SK-N-SH (cell line): ENCODE data around the gene SDE2. TPM values are rescaled to one million over a fixed set of nuclear protein-coding genes. Genes with fewer than 3 reads are reported as not detected.

ENCODE experiments used
- CTCF ChIA-PET: fragments of 300-600, 350-600 bp; formaldehyde crosslinking; extraction: SDS; loops from one replicate; lab custom pipeline; 2021; lab: Yijun Ruan, JAX
- POLR2A ChIA-PET: fragments of 350-600 bp; sonication (Branson Sonifier 250); formaldehyde crosslinking; extraction: SDS; loops from one replicate; lab custom pipeline; 2020; ENCODE audit warnings: antibody characterized with exemption, inconsistent platforms; lab: Yijun Ruan, JAX
- DNase-seq: peaks from one replicate; pipeline ENCODE4 v3.0.0; 2012
- H2AFZ ChIP-seq: fragments of 200-600 bp; sonication (generic); 2 replicates; pipeline ENCODE4 v1.8.1; 2016; ENCODE audit warnings: antibody characterized with exemption, mild to moderate bottlenecking, low read depth
- H3F3A ChIP-seq: fragments of 200-600 bp; sonication (generic); replicated peaks from 2 replicates; pipeline ENCODE3; 2016; ENCODE audit warnings: antibody characterized with exemption, mild to moderate bottlenecking; ENCODE audit not compliant: insufficient read depth
- H3K27ac ChIP-seq, 2 experiments: fragments of 200-500 bp in 1 of 2; fragments of 200-600 bp in 1 of 2; sonication (Bioruptor generic) in 1 of 2; sonication (generic), shearing (Covaris generic) in 1 of 2; 2 replicates each; pipeline versions ENCODE4 v1.5.1 to v1.6.1; 2014 to 2016; ENCODE audit warnings: low read depth in 2 of 2, inconsistent platforms in 1 of 2, low read length in 1 of 2, mild to moderate bottlenecking in 1 of 2, mixed read lengths in 1 of 2
- H3K27me3 ChIP-seq: fragments of 200-600 bp; sonication (generic), shearing (Covaris generic); 2 replicates; pipeline ENCODE4 v1.6.1; 2016; ENCODE audit warnings: mixed run types; ENCODE audit not compliant: insufficient read depth
- H3K36me3 ChIP-seq, 2 experiments: fragments of 200-500 bp in 1 of 2; fragments of 200-600 bp in 1 of 2; sonication (Bioruptor generic) in 1 of 2; sonication (generic) in 1 of 2; replicated peaks in 1 of 2; 2 replicates each; pipeline versions ENCODE3 to v1.5.1; 2014 to 2016; ENCODE audit warnings: low read length in 1 of 2, mild to moderate bottlenecking in 1 of 2; ENCODE audit not compliant: insufficient read depth in 2 of 2, control insufficient read depth in 1 of 2
- H3K4me1 ChIP-seq, 2 experiments: fragments of 200-500 bp in 1 of 2; fragments of 200-600 bp in 1 of 2; sonication (Bioruptor generic) in 1 of 2; sonication (generic), shearing (Covaris generic) in 1 of 2; 2 replicates each; pipeline versions ENCODE4 v1.5.1 to v1.6.1; 2014 to 2016; ENCODE audit warnings: low read depth in 1 of 2, low read length in 1 of 2, mixed run types in 1 of 2; ENCODE audit not compliant: insufficient read depth in 2 of 2, control insufficient read depth in 1 of 2
- H3K4me2 ChIP-seq: fragments of 200-600 bp; sonication (generic), shearing (Covaris generic); 2 replicates; pipeline ENCODE4 v1.6.1; 2017; ENCODE audit warnings: mixed run types
- H3K4me3 ChIP-seq, 2 experiments: fragments of 200-500 bp in 1 of 2; fragments of 200-600 bp in 1 of 2; sonication (Bioruptor generic) in 1 of 2; sonication (generic), shearing (Covaris generic) in 1 of 2; 2 replicates each; pipeline versions ENCODE4 v1.5.1 to v1.8.1; 2014 to 2016; ENCODE audit warnings: low read depth in 2 of 2, inconsistent platforms in 1 of 2, low read length in 1 of 2, mild to moderate bottlenecking in 1 of 2, mixed read lengths in 1 of 2, moderate library complexity in 1 of 2
- H3K79me2 ChIP-seq: fragments of 200-600 bp; sonication (generic); 2 replicates; pipeline ENCODE4 v1.8.1; 2017; ENCODE audit warnings: mild to moderate bottlenecking; ENCODE audit not compliant: insufficient read depth
- H3K9ac ChIP-seq: fragments of 200-600 bp; sonication (generic); 2 replicates; pipeline ENCODE4 v1.6.1; 2017; ENCODE audit warnings: mixed run types
- H3K9me2 ChIP-seq: fragments of 200-600 bp; sonication (generic); 2 replicates; pipeline ENCODE4 v1.6.1; 2017; ENCODE audit warnings: mixed run types
- H3K9me3 ChIP-seq: fragments of 200-600 bp; sonication (generic); 2 replicates; pipeline ENCODE4 v1.6.1; 2017; ENCODE audit warnings: mixed run types, mild to moderate bottlenecking, moderate library complexity
- H4K20me1 ChIP-seq: fragments of 200-600 bp; sonication (generic); 2 replicates; pipeline ENCODE4 v1.6.1; 2017; ENCODE audit warnings: mild to moderate bottlenecking, mixed run types; ENCODE audit not compliant: insufficient read depth
- CHD2 ChIP-seq: fragments of 150-350 bp; IDR thresholded peaks from 2 replicates; pipeline ENCODE4 v1.6.1; 2018; ENCODE audit warnings: low read length; ENCODE audit not compliant: partially characterized antibody
- ELF1 ChIP-seq: IDR thresholded peaks from 2 replicates; pipeline ENCODE4 v1.4.0; 2012
- EP300 ChIP-seq, 2 experiments: IDR thresholded peaks; 2 replicates each; pipeline versions ENCODE4 v1.4.0 to v1.6.1; 2012; ENCODE audit warnings: borderline replicate concordance in 1 of 2, low read depth in 1 of 2, low read length in 1 of 2
- FOSL2 ChIP-seq: IDR thresholded peaks from 2 replicates; pipeline ENCODE4 v1.4.0; 2012; ENCODE audit warnings: low read depth, mild to moderate bottlenecking, moderate library complexity, borderline replicate concordance
- FOXJ3 ChIP-seq: sonication (generic); formaldehyde crosslinking; IDR thresholded peaks from 2 replicates; pipeline ENCODE4 v1.5.1; 2020; ENCODE audit warnings: mild to moderate bottlenecking, missing genetic modification reagents
- GATA2 ChIP-seq: sonication (generic); formaldehyde crosslinking; IDR thresholded peaks from 2 replicates; pipeline ENCODE4 v1.5.0; 2020; ENCODE audit warnings: mild to moderate bottlenecking, missing genetic modification reagents
- IRF3 ChIP-seq: fragments of 150-350 bp; IDR thresholded peaks from 2 replicates; pipeline ENCODE4 v1.6.1; 2016; ENCODE audit warnings: mild to moderate bottlenecking, low read depth, low read length
- JUND ChIP-seq: IDR thresholded peaks from 2 replicates; pipeline ENCODE4 v1.4.0; 2012
- MEF2A ChIP-seq: IDR thresholded peaks from 2 replicates; pipeline ENCODE4 v1.4.0; 2012; ENCODE audit warnings: low read depth, borderline replicate concordance
- MXI1 ChIP-seq: IDR thresholded peaks from 2 replicates; pipeline ENCODE4 v1.6.1; 2012; ENCODE audit warnings: mild to moderate bottlenecking, low read depth, low read length, improper control_type of control experiment
- PBX3 ChIP-seq: IDR thresholded peaks from 2 replicates; pipeline ENCODE4; 2012
- RFX5 ChIP-seq: IDR thresholded peaks from 2 replicates; pipeline ENCODE4 v1.6.1; 2012; ENCODE audit warnings: mild to moderate bottlenecking, improper control_type of control experiment, low read length
- SIN3A ChIP-seq: IDR thresholded peaks from 2 replicates; pipeline ENCODE4 v1.6.1; 2012; ENCODE audit warnings: low read depth, mild to moderate bottlenecking, low read length, moderate library complexity, borderline replicate concordance
- SMC3 ChIP-seq: IDR thresholded peaks from 2 replicates; pipeline ENCODE4 v1.6.1; 2012; ENCODE audit warnings: low read depth, low read length, improper control_type of control experiment
- TCF12 ChIP-seq: IDR thresholded peaks from 2 replicates; pipeline ENCODE4 v1.4.0; 2012
- TEAD4 ChIP-seq: IDR thresholded peaks from 2 replicates; pipeline ENCODE4 v1.4.0; 2012; ENCODE audit warnings: mild to moderate bottlenecking, borderline replicate concordance; ENCODE audit not compliant: insufficient read depth
- ZBTB33 ChIP-seq: IDR thresholded peaks from 2 replicates; pipeline ENCODE4 v1.4.0; 2012; ENCODE audit warnings: low read depth, borderline replicate concordance
- WGBS: methylation state at CpG from one replicate; pipeline ENCODE4 v1.1.6; 2017; ENCODE audit warnings: low lambda C conversion rate; 5-methylcytosine and 5-hydroxymethylcytosine counted together
- polyA plus RNA-seq, 3 experiments: library from polyadenylated mRNA; depleted of rRNA; stranded (reverse); fragments of >200 nt; gene quantifications; 2 replicates each; pipeline ENCODE4 v1.2.3, GENCODE V29; 2012
- TF ChIP-seq, protein P1 (sequence below): fragments of 150-350 bp; IDR thresholded peaks from 2 replicates; pipeline ENCODE4 v1.6.1; 2017; ENCODE audit warnings: antibody characterized with exemption, low read length, low read depth, borderline replicate concordance
- TF ChIP-seq, protein P2 (sequence below): IDR thresholded peaks from 2 replicates; pipeline ENCODE4 v1.4.0; 2012; ENCODE audit warnings: low read depth

SDE2 gene
- polyA plus RNA-seq, 1 of the 3 experiments (the other 2 are of a cell fraction): 10.1 TPM

- TF ChIP-seq ZBTB33: no peak
- no peak for TF ChIP-seq FOSL2
- TF ChIP-seq MXI1: peak; percentile 87
- peak; percentile 42; the same call in 1 of the 2 replicates for TF ChIP-seq ELF1
- TF ChIP-seq, protein P1, sequence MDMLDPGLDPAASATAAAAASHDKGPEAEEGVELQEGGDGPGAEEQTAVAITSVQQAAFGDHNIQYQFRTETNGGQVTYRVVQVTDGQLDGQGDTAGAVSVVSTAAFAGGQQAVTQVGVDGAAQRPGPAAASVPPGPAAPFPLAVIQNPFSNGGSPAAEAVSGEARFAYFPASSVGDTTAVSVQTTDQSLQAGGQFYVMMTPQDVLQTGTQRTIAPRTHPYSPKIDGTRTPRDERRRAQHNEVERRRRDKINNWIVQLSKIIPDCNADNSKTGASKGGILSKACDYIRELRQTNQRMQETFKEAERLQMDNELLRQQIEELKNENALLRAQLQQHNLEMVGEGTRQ: no peak
- peak; percentile 3; the same call in 1 of the 2 replicates for TF ChIP-seq SMC3
- TF ChIP-seq PBX3: no peak
- no peak for TF ChIP-seq RFX5
- TF ChIP-seq MEF2A: no peak
- no peak for TF ChIP-seq TEAD4
Observed at GRCh38 chr1:225999227-225999911, at the start of gene SDE2 (continued).

- no peaks in the 10 kb centered on the region for H3F3A ChIP-seq
- CTCF ChIA-PET: no interaction called here
- no peak for DNase-seq
- WGBS: 88% methylated on average over 1 of the region's 1 CpG
- H3K27ac ChIP-seq: no peak overlapping the region
- H3K9ac ChIP-seq: no peak overlapping the region
- no peak overlapping the region for H2AFZ ChIP-seq
- POLR2A ChIA-PET: no interaction called here
- no peak overlapping the region for H3K4me2 ChIP-seq
- peaks cover 0 to 3% of the 10 kb centered on the region in 2 experiments for H3K36me3 ChIP-seq
- no peaks in the 10 kb centered on the region for H3K27me3 ChIP-seq
- no peaks in the 10 kb centered on the region for H4K20me1 ChIP-seq
- H3K79me2 ChIP-seq: no peaks in the 10 kb centered on the region
- H3K4me1 ChIP-seq: no peaks in the 10 kb centered on the region
- no peaks in the 10 kb centered on the region for H3K9me3 ChIP-seq
- TF ChIP-seq CHD2: no peak
- H3K9me2 ChIP-seq: no peaks in the 10 kb centered on the region
- H3K4me3 ChIP-seq: no peak overlapping the region
Observed at GRCh38 chr1:226048886-226049285, 49.7 kb upstream of the SDE2 start.

GRCh38 chr1:226047495-226047894 lies 48.4 kb upstream of the SDE2 start:
- H4K20me1 ChIP-seq: no peaks in the 10 kb centered on the region
- H3K4me3 ChIP-seq: no peak overlapping the region
- ChIA-PET CTCF (interaction anchor here (1.1 kb wide), 1 partner anchor 17 kb away, joined by 5 read pairs; no protein-coding TSS in a partner anchor), POLR2A (no interaction called here)
- no peaks in the 10 kb centered on the region for H3F3A ChIP-seq
- no peaks in the 10 kb centered on the region for H3K79me2 ChIP-seq
- WGBS: 71% methylated on average over 1 of the region's 1 CpG
- no peak overlapping the region for H2AFZ ChIP-seq
- peaks cover 0 to 3% of the 10 kb centered on the region in 2 experiments for H3K36me3 ChIP-seq
- no peaks in the 10 kb centered on the region for H3K9me2 ChIP-seq
- no peak overlapping the region for H3K27ac ChIP-seq
- no peak for DNase-seq
- no peaks in the 10 kb centered on the region for H3K4me1 ChIP-seq
- H3K27me3 ChIP-seq: no peaks in the 10 kb centered on the region
- H3K4me2 ChIP-seq: no peak overlapping the region
- no peaks in the 10 kb centered on the region for H3K9me3 ChIP-seq
- no peak overlapping the region for H3K9ac ChIP-seq
- TF ChIP-seq ELF1: no peak
- no peak for TF ChIP-seq TCF12
- TF ChIP-seq FOXJ3 (CRISPR knock-in tag): no peak
- TF ChIP-seq RFX5: no peak
- TF ChIP-seq, protein P2, sequence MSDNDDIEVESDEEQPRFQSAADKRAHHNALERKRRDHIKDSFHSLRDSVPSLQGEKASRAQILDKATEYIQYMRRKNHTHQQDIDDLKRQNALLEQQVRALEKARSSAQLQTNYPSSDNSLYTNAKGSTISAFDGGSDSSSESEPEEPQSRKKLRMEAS: no peak
- no peak for TF ChIP-seq JUND
- no peak for TF ChIP-seq GATA2
- TF ChIP-seq PBX3: no peak
- no peak for TF ChIP-seq EP300 (IDR thresholded peaks at IDR 0.05; ENCODE audit: borderline replicate concordance in 1 of 2, low read depth in 1 of 2, low read length in 1 of 2)
- no peak for TF ChIP-seq SIN3A
- no peak for TF ChIP-seq CHD2
- TF ChIP-seq IRF3: no peak
